ENCODE data around the gene MAP3K10. TPM values are rescaled to one million over a fixed set of nuclear protein-coding genes. Genes with fewer than 3 reads are reported as not detected.
"Not testable (repeated sequence)": the region's sequence is repeated elsewhere in the genome, so short reads cannot be mapped to it uniquely, and the experiment has no call there.

Gene MAP3K10
- total RNA-seq, 4 donors from 2014 or later, result 10.2 to 24.8 (median 11.6) TPM

- 32 to 36% methylated on average over 22 to 23 of the region's 23 CpGs for WGBS, 2 donors
- intact Hi-C loops (cut with DNase I; ENCODE audit: low total_unique reads), result loop anchor here (5.0 kb wide), 1 partner anchor 1544 kb away; no protein-coding TSS in a partner anchor
Observed at GRCh38 chr19:40216013-40216776, 25.0 kb downstream of the MAP3K10 start.

DNA sequence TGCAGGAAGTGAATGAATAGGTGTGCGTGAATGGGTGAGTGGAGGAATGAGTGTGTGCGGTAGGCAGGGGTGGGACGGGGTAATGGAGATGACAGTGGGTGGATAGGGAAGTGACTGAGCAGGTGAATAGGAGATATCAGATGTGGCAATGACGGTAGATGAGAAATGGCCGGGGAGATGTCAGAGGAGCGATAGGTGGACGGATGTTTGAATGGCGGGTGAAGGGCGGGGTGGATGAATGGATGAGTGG, 25.5 kb downstream of the MAP3K10 start:
- TF ChIP-seq CTCF (IDR thresholded peaks at IDR 0.05), result no peak
- TF ChIP-seq POLR2A (IDR thresholded peaks at IDR 0.05), result no peak
- 17 to 20% methylated on average over 9 of the region's 9 CpGs for WGBS, 2 donors
- no peak overlapping the region for H3K4me3 ChIP-seq (ENCODE audit: low read depth, poor library complexity, severe bottlenecking)
- intact Hi-C loops (cut with DNase I; ENCODE audit: low total_unique reads), result loop anchor here (5.0 kb wide), 1 partner anchor 1544 kb away; no protein-coding TSS in a partner anchor
- no peak for DNase-seq (ENCODE audit: low spot score in 2 of 2)

More at GRCh38 chr19:40216013-40216776, 25.0 kb downstream of the MAP3K10 start:
- DNase-seq (ENCODE audit: low spot score in 2 of 2), result no peak
- no peak overlapping the region for H3K4me3 ChIP-seq (ENCODE audit: low read depth, poor library complexity, severe bottlenecking)
- TF ChIP-seq CTCF (IDR thresholded peaks at IDR 0.05) (no peak), POLR2A (IDR thresholded peaks at IDR 0.05) (no peak)

- no peak for TF ChIP-seq CTCF (IDR thresholded peaks at IDR 0.05)
- no peak overlapping the region for H3K4me3 ChIP-seq (ENCODE audit: low read depth, poor library complexity, severe bottlenecking)
- DNase-seq (ENCODE audit: low spot score in 2 of 2), result no peak
- 8 to 9% methylated on average over 20 to 32 of the region's 54 CpGs for WGBS, 2 donors
- intact Hi-C loops (cut with DNase I; ENCODE audit: low total_unique reads), result loop anchor here (5.0 kb wide), 1 partner anchor 1545 kb away; no protein-coding TSS in a partner anchor
Observed at GRCh38 chr19:40217027-40217810, 26.0 kb downstream of the MAP3K10 start.

DNA sequence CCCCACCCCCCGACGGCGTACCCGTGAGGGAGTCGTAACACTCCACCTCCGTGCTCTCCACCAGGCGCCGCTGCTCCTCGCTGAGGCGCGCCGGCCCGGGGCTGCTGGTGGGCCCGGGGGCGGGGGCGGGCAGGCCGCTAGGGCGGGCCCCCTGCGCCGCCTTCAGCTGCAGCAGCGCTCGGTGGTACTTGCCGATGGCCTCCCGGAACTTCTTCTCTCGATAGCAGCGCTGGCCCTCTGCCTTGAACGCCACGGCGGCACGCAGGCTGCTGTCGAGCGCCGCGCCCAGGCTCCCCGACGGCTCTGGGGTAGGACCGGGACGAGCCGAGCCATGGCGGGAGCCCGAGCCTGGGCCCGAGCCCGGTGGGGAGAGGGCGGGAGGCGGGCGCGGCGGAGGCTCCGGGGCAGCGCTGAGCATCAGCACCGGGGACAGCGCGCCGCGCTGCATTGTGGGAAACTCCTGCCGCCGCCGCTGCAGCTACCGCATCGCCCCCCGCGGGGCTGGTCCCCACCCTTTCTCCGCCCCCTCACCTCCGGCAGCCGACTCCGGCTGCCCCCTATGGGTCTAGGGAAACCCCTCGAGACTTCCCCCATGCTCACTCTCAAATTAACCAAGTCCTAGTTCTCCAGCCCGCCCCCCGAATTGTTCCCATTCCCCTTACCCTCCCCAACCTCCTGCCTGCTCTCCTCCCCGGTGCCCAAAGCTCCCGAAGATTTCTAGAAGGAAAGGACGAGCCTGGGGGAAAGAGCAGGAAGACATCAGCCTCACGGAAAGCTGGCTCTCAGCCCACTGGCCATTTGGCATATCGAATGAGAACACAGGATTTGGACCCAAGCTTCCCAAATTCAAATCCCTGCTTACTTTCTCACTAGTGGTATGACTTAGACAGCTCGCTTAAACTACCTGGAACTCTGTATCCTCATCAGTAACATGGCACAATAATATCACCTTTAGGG, 27.0 kb downstream of the MAP3K10 start, which contains the start of gene TTC9B:
Gene TTC9B (minus strand): TSS at position 451 of the 957 bp plus-strand sequence. CDS start 3 bp downstream, at position 448.
- 5 to 7% methylated on average over 28 to 62 of the region's 75 CpGs for WGBS, 2 donors
- intact Hi-C loops (cut with DNase I; ENCODE audit: low total_unique reads), result loop anchor here (5.0 kb wide), 1 partner anchor 1546 kb away; no protein-coding TSS in a partner anchor
- H3K4me3 ChIP-seq (ENCODE audit: low read depth, poor library complexity, severe bottlenecking), result no peak within 1 kb of the TSS
- TF ChIP-seq POLR2A (IDR thresholded peaks at IDR 0.05) (no peak), CTCF (IDR thresholded peaks at IDR 0.05) (no peak)
- no peak for DNase-seq (ENCODE audit: low spot score in 2 of 2)

DNA sequence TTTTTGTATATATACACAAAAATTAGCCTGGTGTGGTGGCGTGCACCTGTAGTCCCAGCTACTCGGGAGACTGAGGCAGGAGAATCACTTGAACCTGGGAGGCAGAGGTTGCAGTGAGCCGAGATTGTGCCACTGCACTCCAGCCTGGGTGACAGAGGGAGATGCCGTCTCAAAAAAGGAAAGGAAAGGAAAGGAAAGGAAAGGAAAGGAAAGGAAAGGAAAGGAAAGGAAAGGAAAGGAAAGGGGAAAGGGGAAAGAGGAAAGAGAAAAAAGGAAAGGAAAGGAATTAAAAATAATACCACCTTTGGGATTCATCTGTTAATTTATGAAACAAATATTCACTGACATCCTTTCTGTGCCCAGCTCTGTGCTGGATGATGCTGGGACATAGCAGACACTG, 27.8 kb downstream of the MAP3K10 start:
- 78 to 90% methylated on average over 4 of the region's 4 CpGs for WGBS, 2 donors
- DNase-seq (ENCODE audit: low spot score in 2 of 2); H3K4me3 ChIP-seq (ENCODE audit: low read depth, poor library complexity, severe bottlenecking): not testable (repeated sequence)
- intact Hi-C loops (cut with DNase I; ENCODE audit: low total_unique reads), result loop anchor here (5.0 kb wide), 1 partner anchor 1547 kb away; no protein-coding TSS in a partner anchor
